ENCODE data around the gene FNTB. TPM values are rescaled to one million over a fixed set of nuclear protein-coding genes. Genes with fewer than 3 reads are reported as not detected.

Gene FNTB
- total RNA-seq, 1 experiment from 2014 or later: 20.7 TPM

GRCh38 chr14:65016471-65016870 is 29.8 kb downstream of the FNTB start:
- Mint-ChIP-seq H3K4me3 (no peak overlapping the region), H3K9me3 (no peaks in the 10 kb centered on the region), H3K4me1 (peaks cover 3% of the 10 kb centered on the region in 2 experiments; a peak in 2 of 4 replicates), H3K36me3 (ENCODE audit: insufficient read depth in 1 of 3, low read depth in 3 of 3) (peaks cover 2 to 36% (median 9%) of the 10 kb centered on the region in 3 experiments; a peak in 5 of 7 replicates), H3K27ac (no peak overlapping the region), H3K27me3 (ENCODE audit: low read depth) (no peaks in the 10 kb centered on the region)
- H3K4me1 ChIP-seq (ENCODE audit: insufficient read depth, low read length): no peaks in the 10 kb centered on the region
- H4K5ac ChIP-seq (ENCODE audit: insufficient read length, low read depth, low read length): no peak overlapping the region
- no peak overlapping the region for H3K23ac ChIP-seq (ENCODE audit: insufficient read length, low read depth, low read length)
- no peaks in the 10 kb centered on the region for H4K20me1 ChIP-seq (ENCODE audit: control insufficient read depth, insufficient read depth, insufficient read length)
- H2BK12ac ChIP-seq (ENCODE audit: insufficient read length, low read depth, low read length): no peak overlapping the region
- WGBS (ENCODE audit: extremely low coverage, insufficient read length, low lambda C conversion rate): no CpG with 5 or more reads among the region's 4 CpGs
- no peak overlapping the region for H2BK5ac ChIP-seq (ENCODE audit: insufficient read length, low read length)
- H4K8ac ChIP-seq (replicated peaks; ENCODE audit: insufficient read length, low read depth, low read length): no peak overlapping the region
- no peak overlapping the region for H2AK5ac ChIP-seq (ENCODE audit: insufficient read length, low read length)
- H3K4ac ChIP-seq (ENCODE audit: low read depth, low read length): no peak overlapping the region
- H2BK15ac ChIP-seq (ENCODE audit: low read depth, low read length): no peak overlapping the region
- no peak overlapping the region for H2BK20ac ChIP-seq (ENCODE audit: low read depth, low read length, poor library complexity, severe bottlenecking)
- no peaks in the 10 kb centered on the region for H3K23me2 ChIP-seq (ENCODE audit: insufficient read length, low read depth, low read length, poor library complexity, severe bottlenecking)
- H3K27ac ChIP-seq (ENCODE audit: insufficient read length, low read depth, low read length): no peak overlapping the region
- no peak overlapping the region for H2BK120ac ChIP-seq (ENCODE audit: low read depth, low read length, poor library complexity, severe bottlenecking)
- no peak overlapping the region for H3K14ac ChIP-seq (ENCODE audit: insufficient read depth, low read length)
- TF ChIP-seq, protein P1, sequence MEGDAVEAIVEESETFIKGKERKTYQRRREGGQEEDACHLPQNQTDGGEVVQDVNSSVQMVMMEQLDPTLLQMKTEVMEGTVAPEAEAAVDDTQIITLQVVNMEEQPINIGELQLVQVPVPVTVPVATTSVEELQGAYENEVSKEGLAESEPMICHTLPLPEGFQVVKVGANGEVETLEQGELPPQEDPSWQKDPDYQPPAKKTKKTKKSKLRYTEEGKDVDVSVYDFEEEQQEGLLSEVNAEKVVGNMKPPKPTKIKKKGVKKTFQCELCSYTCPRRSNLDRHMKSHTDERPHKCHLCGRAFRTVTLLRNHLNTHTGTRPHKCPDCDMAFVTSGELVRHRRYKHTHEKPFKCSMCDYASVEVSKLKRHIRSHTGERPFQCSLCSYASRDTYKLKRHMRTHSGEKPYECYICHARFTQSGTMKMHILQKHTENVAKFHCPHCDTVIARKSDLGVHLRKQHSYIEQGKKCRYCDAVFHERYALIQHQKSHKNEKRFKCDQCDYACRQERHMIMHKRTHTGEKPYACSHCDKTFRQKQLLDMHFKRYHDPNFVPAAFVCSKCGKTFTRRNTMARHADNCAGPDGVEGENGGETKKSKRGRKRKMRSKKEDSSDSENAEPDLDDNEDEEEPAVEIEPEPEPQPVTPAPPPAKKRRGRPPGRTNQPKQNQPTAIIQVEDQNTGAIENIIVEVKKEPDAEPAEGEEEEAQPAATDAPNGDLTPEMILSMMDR (conservative IDR thresholded peaks at IDR 0.05): no peak
- H3K79me2 ChIP-seq (ENCODE audit: insufficient read depth, low read length): no peaks in the 10 kb centered on the region
- H3K79me1 ChIP-seq (ENCODE audit: insufficient read depth, low read depth, low read length, poor library complexity, severe bottlenecking): no peaks in the 10 kb centered on the region
- no peak overlapping the region for H3T11ph ChIP-seq (ENCODE audit: low read length)
- H3K9me3 ChIP-seq (ENCODE audit: control insufficient read depth, low read depth, low read length): no peaks in the 10 kb centered on the region
- H2AFZ ChIP-seq (ENCODE audit: low read length): no peak overlapping the region
- H3K27me3 ChIP-seq (ENCODE audit: insufficient read depth, low read length): no peaks in the 10 kb centered on the region
- H4K91ac ChIP-seq (ENCODE audit: insufficient read length, low read depth, low read length): no peak overlapping the region
- no peak overlapping the region for H3K56ac ChIP-seq (ENCODE audit: insufficient read length, low read depth, low read length)
- DNase-seq: no peak
- H3K9ac ChIP-seq (ENCODE audit: extremely low read depth, insufficient read length, low read length): no peak overlapping the region
- no peak overlapping the region for H3K18ac ChIP-seq (ENCODE audit: insufficient read length, low read depth, low read length)
- H3K4me2 ChIP-seq (ENCODE audit: insufficient read depth, insufficient read length, low read length): no peak overlapping the region

All from H9 (cell line).